Coronary artery (tissue), 2 donors: ENCODE measurements around the gene MED9.
"Not testable (repeated sequence)": the region's sequence is repeated elsewhere in the genome, so short reads cannot be mapped to it uniquely, and the experiment has no call there.

ENCODE experiments used
- DNase-seq: peaks from one replicate; pipeline ENCODE4 v3.0.0-alpha.2; 2017; ENCODE audit warnings: low spot score
- H3K27ac ChIP-seq, 2 donors: fragments of 200-600 bp; sonication (generic); one replicate each; pipeline ENCODE4 v1.5.1; 2016 to 2019
- H3K4me3 ChIP-seq: fragments of 200-600 bp; sonication (generic); 2 replicates; pipeline ENCODE4 v1.5.1; 2016; ENCODE audit warnings: mild to moderate bottlenecking, moderate library complexity
- CTCF ChIP-seq: fragments of 200-600 bp; sonication (generic); IDR thresholded peaks from one replicate; pipeline ENCODE4 v1.5.1; 2019; ENCODE audit warnings: antibody characterized with exemption

Gene MED9

DNA sequence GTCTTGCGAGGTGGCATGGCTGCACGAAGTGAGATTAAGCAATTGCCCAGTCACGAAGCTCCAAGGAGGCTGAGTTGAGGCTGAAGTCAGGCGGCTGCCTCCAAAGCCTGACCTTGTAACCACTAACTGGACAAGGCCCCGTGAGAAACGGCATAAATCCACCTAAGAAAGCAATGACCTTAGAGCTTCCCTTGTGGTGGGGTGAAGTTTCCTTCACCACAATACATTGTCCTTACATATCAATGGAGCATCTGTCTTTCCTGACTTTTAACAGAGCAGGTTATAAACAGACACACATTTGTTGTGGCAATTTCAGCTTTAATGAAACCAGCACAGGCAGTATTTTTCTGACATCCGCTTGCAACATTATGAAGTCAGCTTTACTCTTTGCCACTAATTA is 2.5 kb upstream of the MED9 start:
- H3K27ac ChIP-seq = no peak overlapping the region
- no peak for TF ChIP-seq CTCF
- no peak overlapping the region for H3K4me3 ChIP-seq
- DNase-seq = no peak

GRCh38 chr17:17479209-17479608 is 2.4 kb downstream of the MED9 start:
- TF ChIP-seq CTCF = no peak
- no peak for DNase-seq
- H3K27ac ChIP-seq = no peak overlapping the region
- no peak overlapping the region for H3K4me3 ChIP-seq

DNA sequence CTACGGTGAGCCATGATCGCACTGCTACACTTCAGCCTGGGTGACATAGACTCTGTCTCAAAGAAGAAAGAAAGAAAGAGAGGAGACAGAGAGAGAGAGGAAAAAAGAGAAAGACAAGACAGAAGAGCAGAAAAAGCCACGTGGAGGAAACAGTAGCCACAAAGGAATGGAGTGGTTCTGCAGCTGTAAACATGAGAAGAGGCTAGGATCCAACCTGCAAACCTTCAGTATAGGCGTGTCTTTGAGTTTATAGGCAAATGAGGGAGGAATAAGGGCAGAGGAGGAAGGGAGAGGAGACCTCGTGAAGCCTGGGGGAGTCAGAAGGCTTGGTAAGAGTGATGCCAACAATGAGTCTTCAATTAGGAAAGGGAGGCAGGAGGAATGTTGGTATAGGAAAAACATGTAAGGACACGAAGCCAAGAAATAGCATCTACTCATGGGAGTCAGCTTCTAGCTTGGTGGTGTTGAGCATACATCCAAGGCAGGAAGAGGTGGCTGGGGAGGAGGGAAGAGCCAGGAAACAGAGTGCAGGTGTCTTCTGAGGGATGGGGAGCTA is 3.9 kb downstream of the MED9 start:
- no peak for TF ChIP-seq CTCF
- H3K27ac ChIP-seq = no peak overlapping the region

GRCh38 chr17:17481860-17482259 is 5.1 kb downstream of the MED9 start:
- DNase-seq = no peak
- no peak overlapping the region for H3K4me3 ChIP-seq
- no peak overlapping the region for H3K27ac ChIP-seq
- no peak for TF ChIP-seq CTCF

More for the DNA sequence above, 3.9 kb downstream of the MED9 start:
- H3K4me3 ChIP-seq = no peak overlapping the region
- DNase-seq = no peak

- TF ChIP-seq CTCF = no peak
- no peak for DNase-seq
- Histone ChIP-seq H3K4me3 (no peak overlapping the region), H3K27ac (no peak overlapping the region)
Measured at GRCh38 chr17:17484451-17484899, 7.7 kb downstream of the MED9 start.

DNA sequence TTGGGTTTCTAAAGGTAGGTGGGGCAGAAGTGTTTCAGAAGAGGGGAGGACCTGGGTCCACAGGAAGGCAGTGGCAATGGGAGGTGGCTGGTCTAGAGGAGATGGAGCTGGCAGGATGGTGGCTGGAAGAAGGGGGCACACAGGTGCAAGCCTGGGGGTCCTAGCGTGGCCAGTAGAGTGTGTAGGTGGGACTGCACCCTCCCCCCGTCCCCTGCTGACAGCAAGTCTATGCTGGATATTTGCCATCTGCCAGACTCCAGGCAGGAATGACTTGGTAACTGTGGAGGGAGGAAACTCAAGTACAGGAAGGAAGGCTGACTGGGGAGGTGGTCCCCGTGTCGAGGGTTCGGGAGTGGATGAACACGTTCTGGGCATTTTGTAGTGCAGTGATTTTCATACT is 8.6 kb downstream of the MED9 start:
- DNase-seq = peak; percentile 65
- TF ChIP-seq CTCF = no peak
- Histone ChIP-seq H3K27ac (no peak overlapping the region), H3K4me3 (no peak overlapping the region)

GRCh38 chr17:17486416-17486815 is 9.6 kb downstream of the MED9 start:
- H3K4me3 ChIP-seq, H3K27ac ChIP-seq: not testable (repeated sequence)
- DNase-seq = peak; percentile 68

- no peak for TF ChIP-seq CTCF
- no peak for DNase-seq
- Histone ChIP-seq H3K4me3 (no peak overlapping the region), H3K27ac (no peak overlapping the region)
Measured at GRCh38 chr17:17487998-17488397, 11.2 kb downstream of the MED9 start.
